GM21576 (cell line): ENCODE data around the gene FSTL1.

ENCODE experiments used
- ATAC-seq: cut with Tn5 transposase; IDR thresholded peaks from one replicate; pipeline ENCODE4 v1.9.1; 2021; ENCODE audit warnings: mild to moderate bottlenecking, moderate library complexity; ENCODE audit not compliant: unreplicated experiment

Gene FSTL1

GRCh38 chr3:120364101-120364500 is 86.7 kb downstream of the FSTL1 start:
- no peak for ATAC-seq

GRCh38 chr3:120357807-120358206 is 93.0 kb downstream of the FSTL1 start:
- ATAC-seq = no peak

DNA sequence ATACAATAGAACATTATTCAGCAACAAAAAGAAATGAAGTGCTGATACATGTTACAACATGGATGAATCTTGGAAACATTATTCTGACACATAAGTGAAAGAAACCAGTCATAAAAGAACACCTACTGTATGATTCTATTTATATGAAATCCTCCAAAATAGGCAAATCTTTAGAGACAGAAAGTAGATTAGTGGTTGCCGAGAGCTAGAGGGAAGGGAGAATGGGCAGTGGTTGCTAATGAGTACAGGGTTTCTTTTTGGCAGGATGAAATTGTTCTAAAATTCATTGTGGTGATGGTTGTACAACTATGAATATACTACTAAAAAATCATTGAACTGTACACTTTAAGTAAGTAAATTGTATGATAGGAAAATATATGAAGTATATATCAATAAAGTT is 95.3 kb downstream of the FSTL1 start:
- no peak for ATAC-seq

DNA sequence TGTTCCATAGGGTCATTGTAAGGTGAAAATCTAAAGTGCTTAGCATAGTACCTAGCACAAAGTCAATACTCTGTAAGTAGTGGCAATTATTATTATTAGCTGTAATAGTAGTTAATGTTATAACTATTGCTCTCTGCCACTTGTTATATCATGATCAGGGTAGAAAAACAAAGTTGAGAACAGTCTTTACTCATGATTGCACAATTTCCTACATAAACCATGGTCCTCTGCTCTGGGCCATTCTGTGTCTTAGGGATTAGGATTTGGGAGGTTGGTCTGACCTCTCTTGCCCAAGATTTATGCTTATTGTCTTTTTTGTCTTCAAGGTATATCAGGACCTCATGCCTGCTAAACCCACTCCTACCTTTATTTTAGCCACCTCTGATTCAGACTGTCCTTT is 97.3 kb downstream of the FSTL1 start:
- no peak for ATAC-seq

GRCh38 chr3:120352017-120352416 is 98.8 kb downstream of the FSTL1 start:
- no peak for ATAC-seq

DNA sequence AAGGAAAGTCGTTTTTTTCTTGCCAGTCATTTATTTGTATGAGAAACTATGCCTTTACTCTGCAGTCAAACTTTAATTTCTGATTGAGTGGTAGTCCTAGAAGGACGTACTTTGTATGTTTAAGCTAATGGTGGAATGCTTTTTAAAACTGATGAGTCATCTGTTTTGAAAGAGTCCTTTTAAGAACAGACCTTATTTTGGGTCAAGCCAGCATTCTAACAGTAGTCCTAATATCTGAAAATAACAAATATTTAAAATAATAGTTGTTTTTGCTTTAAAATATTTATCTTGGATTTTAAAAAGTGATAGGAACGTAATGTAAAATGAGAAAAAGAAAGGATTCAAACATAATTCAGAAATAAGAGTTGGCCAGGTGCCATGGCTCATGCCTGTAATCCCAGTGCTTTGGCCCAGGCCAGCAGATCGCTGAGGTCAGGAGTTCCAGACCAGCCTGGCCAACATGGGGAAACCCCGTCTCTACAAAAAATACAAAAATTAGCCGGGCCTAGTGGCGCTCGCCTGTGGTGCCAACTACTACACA is 100.3 kb downstream of the FSTL1 start:
- no peak for ATAC-seq

- peak; percentile 0 for ATAC-seq
These were observed 101.0 kb downstream of the FSTL1 start for GRCh38 chr3:120349855-120350125.

GRCh38 chr3:120348991-120349854 is 101.6 kb downstream of the FSTL1 start, which contains the start of gene LRRC58:
Gene LRRC58, minus strand, starts transcription at chr3:120349354. Its CDS starts 111 bp downstream, at chr3:120349243.
- ATAC-seq = peak; percentile 81

GRCh38 chr3:120348065-120348990 is 102.5 kb downstream of the FSTL1 start:
- peak; percentile 40 for ATAC-seq

DNA sequence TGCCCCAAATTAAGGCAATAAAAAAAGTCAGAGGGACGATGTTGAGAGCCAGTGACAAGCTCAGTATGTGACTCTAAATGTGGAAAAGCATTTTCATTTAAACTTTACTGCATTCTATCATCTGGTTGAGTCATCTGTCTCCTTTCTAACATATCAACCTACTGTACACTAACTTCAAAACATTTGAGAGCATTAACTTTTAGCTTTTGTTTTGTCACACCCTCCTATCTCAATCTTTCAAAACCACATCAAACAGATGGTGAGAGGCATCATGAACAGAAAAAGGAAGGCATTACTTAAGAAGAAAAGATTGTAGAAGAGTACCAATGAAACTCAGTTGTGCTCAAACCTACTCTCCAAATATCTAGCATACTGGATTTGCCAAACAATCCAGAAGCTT is 106.4 kb downstream of the FSTL1 start:
- no peak for ATAC-seq
